Liver (tissue), 9 donors: ENCODE results near the gene ZMYND19. TPM values are rescaled to one million over a fixed set of nuclear protein-coding genes. Genes with fewer than 3 reads are reported as not detected.

ENCODE experiments used
- DNase-seq: peaks from one replicate; pipeline ENCODE4 v3.0.0-alpha.2; 2017; ENCODE audit warnings: low spot score
- H3K27ac ChIP-seq, 2 donors: one replicate each; pipeline ENCODE4 v1.7.0; 2013; ENCODE audit warnings: inconsistent platforms in 2 of 2, low read length in 2 of 2, control low read depth in 1 of 2, low read depth in 1 of 2, mild to moderate bottlenecking in 1 of 2
- H3K27me3 ChIP-seq, 4 donors: one replicate each; pipeline versions ENCODE4 v1.6.1 to v1.7.0; 2013; ENCODE audit warnings: low read length in 3 of 4, inconsistent platforms in 1 of 4, mild to moderate bottlenecking in 1 of 4, moderate library complexity in 1 of 4; ENCODE audit not compliant: control insufficient read depth in 4 of 4, insufficient read depth in 4 of 4
- H3K36me3 ChIP-seq, 4 donors: one replicate each; pipeline versions ENCODE4 v1.6.1 to v1.7.0; 2013; ENCODE audit warnings: low read length in 3 of 4, mild to moderate bottlenecking in 3 of 4, low read depth in 1 of 4, moderate library complexity in 1 of 4; ENCODE audit not compliant: control insufficient read depth in 4 of 4, insufficient read depth in 3 of 4
- H3K4me1 ChIP-seq, 4 donors: one replicate each; pipeline versions ENCODE4 v1.6.1 to v1.7.0; 2013; ENCODE audit warnings: low read length in 3 of 4, mild to moderate bottlenecking in 3 of 4, moderate library complexity in 1 of 4; ENCODE audit not compliant: control insufficient read depth in 4 of 4, insufficient read depth in 4 of 4
- H3K4me3 ChIP-seq, 3 donors: one replicate each; pipeline versions ENCODE4 v1.6.1 to v1.7.0; 2013; ENCODE audit warnings: low read length in 3 of 3, control low read depth in 1 of 3, low read depth in 1 of 3, mild to moderate bottlenecking in 1 of 3
- H3K9ac ChIP-seq, 2 donors: one replicate each; pipeline ENCODE4 v1.7.0; 2013; ENCODE audit warnings: low read length in 2 of 2, mild to moderate bottlenecking in 2 of 2, moderate library complexity in 2 of 2, control low read depth in 1 of 2, low read depth in 1 of 2
- H3K9me3 ChIP-seq, 4 donors: one replicate each; pipeline versions ENCODE4 v1.6.1 to v1.7.0; 2013; ENCODE audit warnings: low read length in 3 of 4; ENCODE audit not compliant: control insufficient read depth in 4 of 4
- CTCF ChIP-seq: fragments of 150-350 bp; IDR thresholded peaks from 2 replicates; pipeline ENCODE4 v1.5.1; 2017; ENCODE audit warnings: improper control_type of control experiment, low read depth, low read length; ENCODE audit not compliant: missing input control
- EGR1 ChIP-seq, 2 donors: IDR thresholded peaks; 2 replicates each; pipeline ENCODE4 v1.6.1; 2016 to 2018; ENCODE audit warnings: antibody characterized with exemption in 2 of 2, low read depth in 2 of 2
- FOXA2 ChIP-seq: IDR thresholded peaks from 2 replicates; pipeline ENCODE4 v1.6.1; 2016; ENCODE audit warnings: antibody characterized with exemption
- GABPA ChIP-seq, 2 donors: IDR thresholded peaks in 1 of 2; conservative IDR thresholded peaks in 1 of 2; 2 replicates each; pipeline ENCODE4 v1.6.1; 2016; ENCODE audit warnings: antibody characterized with exemption in 2 of 2, mild to moderate bottlenecking in 1 of 2, moderate library complexity in 1 of 2
- HNF4G ChIP-seq: IDR thresholded peaks from 2 replicates; pipeline ENCODE4 v1.6.1; 2016; ENCODE audit warnings: antibody characterized with exemption
- JUND ChIP-seq, 2 donors: IDR thresholded peaks; 2 replicates each; pipeline ENCODE4 v1.6.1; 2016; ENCODE audit warnings: antibody characterized with exemption in 2 of 2
- RAD21 ChIP-seq, 2 donors: IDR thresholded peaks; 2 replicates each; pipeline ENCODE4 v1.6.1; 2016; ENCODE audit warnings: antibody characterized with exemption in 2 of 2, mild to moderate bottlenecking in 2 of 2
- SP1 ChIP-seq: IDR thresholded peaks from 2 replicates; pipeline ENCODE4 v1.6.1; 2018; ENCODE audit warnings: antibody characterized with exemption, mild to moderate bottlenecking
- TAF1 ChIP-seq: conservative IDR thresholded peaks from 2 replicates; pipeline ENCODE4 v1.6.1; 2016; ENCODE audit warnings: antibody characterized with exemption, mild to moderate bottlenecking
- YY1 ChIP-seq: IDR thresholded peaks from 2 replicates; pipeline ENCODE4 v1.6.1; 2016; ENCODE audit warnings: antibody characterized with exemption, mild to moderate bottlenecking
- WGBS: extraction: QIAGEN DNeasy Blood & Tissue Kit; methylation state at CpG from one replicate; pipeline ENCODE4 v1.1.7; 2013; 5-methylcytosine and 5-hydroxymethylcytosine counted together
- polyA plus RNA-seq, 2 donors: library from polyadenylated mRNA; stranded (reverse) in 1 of 2; unstranded in 1 of 2; fragments of 200-250 nt in 1 of 2; fragments of >200 nt in 1 of 2; fragmentation: Nextera tagmentation in 1 of 2; extraction: Ambion mirVana in 1 of 2; gene quantifications; one replicate each; pipeline versions ENCODE4 v1.2.1 to v1.2.3, GENCODE V29; 2013 to 2015
- total RNA-seq, 2 donors: library from RNA; depleted of rRNA; stranded (reverse); fragments of >200 nt; gene quantifications; one replicate each; pipeline ENCODE4 v1.2.3, GENCODE V29; 2014
- TF ChIP-seq, protein P1 (sequence below): IDR thresholded peaks from 2 replicates; pipeline ENCODE4 v1.6.1; 2016; ENCODE audit warnings: antibody characterized with exemption
- TF ChIP-seq, protein P2 (sequence below): IDR thresholded peaks from 2 replicates; pipeline ENCODE4 v1.6.1; 2016; ENCODE audit warnings: antibody characterized with exemption, mild to moderate bottlenecking
- TF ChIP-seq, protein P3 (sequence below): IDR thresholded peaks from 2 replicates; pipeline ENCODE4 v1.6.1; 2016; ENCODE audit warnings: antibody characterized with exemption
- TF ChIP-seq, protein P4 (sequence below): IDR thresholded peaks from 2 replicates; pipeline ENCODE4 v1.6.1; 2016; ENCODE audit warnings: antibody characterized with exemption
- donor health status: healthy.
- donor health status: healthy.
- donor health status: healthy.
- donor health status: healthy.
- donor health status: healthy.

Gene ZMYND19
- total and polyA plus RNA-seq, 4 donors = 2.4 to 7.1 (median 7.0) TPM

DNA sequence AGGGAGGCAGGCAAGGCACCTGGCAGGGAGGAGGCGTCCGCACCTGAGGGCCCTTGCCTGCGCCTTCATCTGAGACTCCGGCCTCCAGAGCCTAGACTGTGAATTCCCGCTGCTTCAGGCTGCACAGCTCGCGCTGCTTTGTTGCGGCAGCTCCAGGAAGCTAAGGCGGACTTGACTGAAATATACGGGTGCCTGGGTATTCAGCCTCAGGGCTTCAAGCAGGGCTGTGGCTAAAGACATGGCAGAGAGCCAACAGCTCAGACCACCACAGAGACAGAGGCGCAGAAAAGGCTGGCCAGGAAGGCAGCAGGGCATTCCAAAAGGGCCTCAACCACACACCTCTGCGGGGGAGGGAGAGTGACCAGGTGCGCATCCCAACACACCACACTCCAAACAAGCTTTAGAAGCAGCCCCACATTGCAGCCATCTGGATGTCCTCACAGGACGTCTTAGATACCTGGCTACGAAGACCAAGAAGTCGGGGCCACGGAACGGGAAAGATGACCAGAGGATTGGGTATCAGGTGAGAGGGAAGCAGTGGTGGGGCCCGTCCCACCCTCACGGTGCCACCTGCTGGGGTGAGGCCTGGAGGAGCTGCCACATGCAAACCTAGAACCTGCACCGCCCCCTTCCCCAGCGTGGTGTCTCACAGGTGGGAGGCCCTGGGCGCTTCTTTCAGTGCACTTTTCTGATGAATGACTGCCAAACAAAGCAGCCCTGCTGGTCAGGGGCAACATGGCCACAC, 9.9 kb downstream of the ZMYND19 start:
- Histone ChIP-seq H3K9ac (no peak overlapping the region), H3K27ac (no peak overlapping the region), H3K27me3 (no peaks in the 10 kb centered on the region), H3K4me3 (no peak overlapping the region), H3K36me3 (peaks cover 4 to 18% (median 6%) of the 10 kb centered on the region in 4 donors), H3K4me1 (peaks cover 6 to 35% (median 17%) of the 10 kb centered on the region in 4 donors), H3K9me3 (no peaks in the 10 kb centered on the region)
- TF ChIP-seq SP1 (no peak), GABPA (IDR thresholded peaks at IDR 0.05 in 1 of 2, conservative IDR thresholded peaks at IDR 0.05 in 1 of 2) (no peak), YY1 (no peak)
- TF ChIP-seq, protein P1, sequence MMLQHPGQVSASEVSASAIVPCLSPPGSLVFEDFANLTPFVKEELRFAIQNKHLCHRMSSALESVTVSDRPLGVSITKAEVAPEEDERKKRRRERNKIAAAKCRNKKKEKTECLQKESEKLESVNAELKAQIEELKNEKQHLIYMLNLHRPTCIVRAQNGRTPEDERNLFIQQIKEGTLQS = no peak
- TF ChIP-seq, protein P2, sequence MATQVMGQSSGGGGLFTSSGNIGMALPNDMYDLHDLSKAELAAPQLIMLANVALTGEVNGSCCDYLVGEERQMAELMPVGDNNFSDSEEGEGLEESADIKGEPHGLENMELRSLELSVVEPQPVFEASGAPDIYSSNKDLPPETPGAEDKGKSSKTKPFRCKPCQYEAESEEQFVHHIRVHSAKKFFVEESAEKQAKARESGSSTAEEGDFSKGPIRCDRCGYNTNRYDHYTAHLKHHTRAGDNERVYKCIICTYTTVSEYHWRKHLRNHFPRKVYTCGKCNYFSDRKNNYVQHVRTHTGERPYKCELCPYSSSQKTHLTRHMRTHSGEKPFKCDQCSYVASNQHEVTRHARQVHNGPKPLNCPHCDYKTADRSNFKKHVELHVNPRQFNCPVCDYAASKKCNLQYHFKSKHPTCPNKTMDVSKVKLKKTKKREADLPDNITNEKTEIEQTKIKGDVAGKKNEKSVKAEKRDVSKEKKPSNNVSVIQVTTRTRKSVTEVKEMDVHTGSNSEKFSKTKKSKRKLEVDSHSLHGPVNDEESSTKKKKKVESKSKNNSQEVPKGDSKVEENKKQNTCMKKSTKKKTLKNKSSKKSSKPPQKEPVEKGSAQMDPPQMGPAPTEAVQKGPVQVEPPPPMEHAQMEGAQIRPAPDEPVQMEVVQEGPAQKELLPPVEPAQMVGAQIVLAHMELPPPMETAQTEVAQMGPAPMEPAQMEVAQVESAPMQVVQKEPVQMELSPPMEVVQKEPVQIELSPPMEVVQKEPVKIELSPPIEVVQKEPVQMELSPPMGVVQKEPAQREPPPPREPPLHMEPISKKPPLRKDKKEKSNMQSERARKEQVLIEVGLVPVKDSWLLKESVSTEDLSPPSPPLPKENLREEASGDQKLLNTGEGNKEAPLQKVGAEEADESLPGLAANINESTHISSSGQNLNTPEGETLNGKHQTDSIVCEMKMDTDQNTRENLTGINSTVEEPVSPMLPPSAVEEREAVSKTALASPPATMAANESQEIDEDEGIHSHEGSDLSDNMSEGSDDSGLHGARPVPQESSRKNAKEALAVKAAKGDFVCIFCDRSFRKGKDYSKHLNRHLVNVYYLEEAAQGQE = no peak
- TF ChIP-seq, protein P3, sequence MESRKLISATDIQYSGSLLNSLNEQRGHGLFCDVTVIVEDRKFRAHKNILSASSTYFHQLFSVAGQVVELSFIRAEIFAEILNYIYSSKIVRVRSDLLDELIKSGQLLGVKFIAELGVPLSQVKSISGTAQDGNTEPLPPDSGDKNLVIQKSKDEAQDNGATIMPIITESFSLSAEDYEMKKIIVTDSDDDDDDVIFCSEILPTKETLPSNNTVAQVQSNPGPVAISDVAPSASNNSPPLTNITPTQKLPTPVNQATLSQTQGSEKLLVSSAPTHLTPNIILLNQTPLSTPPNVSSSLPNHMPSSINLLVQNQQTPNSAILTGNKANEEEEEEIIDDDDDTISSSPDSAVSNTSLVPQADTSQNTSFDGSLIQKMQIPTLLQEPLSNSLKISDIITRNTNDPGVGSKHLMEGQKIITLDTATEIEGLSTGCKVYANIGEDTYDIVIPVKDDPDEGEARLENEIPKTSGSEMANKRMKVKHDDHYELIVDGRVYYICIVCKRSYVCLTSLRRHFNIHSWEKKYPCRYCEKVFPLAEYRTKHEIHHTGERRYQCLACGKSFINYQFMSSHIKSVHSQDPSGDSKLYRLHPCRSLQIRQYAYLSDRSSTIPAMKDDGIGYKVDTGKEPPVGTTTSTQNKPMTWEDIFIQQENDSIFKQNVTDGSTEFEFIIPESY = no peak
- WGBS = 93% methylated on average over 23 of the region's 23 CpGs
- DNase-seq = no peak

- TF ChIP-seq JUND (IDR thresholded peaks at IDR 0.05) = no peak
- no peak for TF ChIP-seq RAD21 (IDR thresholded peaks at IDR 0.05)
- no peak for TF ChIP-seq CTCF
- no peak for TF ChIP-seq FOXA2
- no peak for TF ChIP-seq SP1
- no peak for TF ChIP-seq HNF4G
- TF ChIP-seq TAF1 = no peak
- TF ChIP-seq, protein P4, sequence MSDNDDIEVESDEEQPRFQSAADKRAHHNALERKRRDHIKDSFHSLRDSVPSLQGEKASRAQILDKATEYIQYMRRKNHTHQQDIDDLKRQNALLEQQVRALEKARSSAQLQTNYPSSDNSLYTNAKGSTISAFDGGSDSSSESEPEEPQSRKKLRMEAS = no peak
- TF ChIP-seq, protein P2 = no peak
- no peak for TF ChIP-seq EGR1 (IDR thresholded peaks at IDR 0.05; ENCODE audit: low read depth in 2 of 2)
- Histone ChIP-seq H3K36me3 (peaks cover 4 to 29% (median 7%) of the 10 kb centered on the region in 4 donors), H3K27ac (peak overlapping the region; percentile 73 to 80), H3K27me3 (no peaks in the 10 kb centered on the region), H3K4me1 (peaks cover 6 to 35% (median 18%) of the 10 kb centered on the region in 4 donors), H3K9ac (peak overlapping the region in 1 of 2 donors; percentile 64), H3K9me3 (no peaks in the 10 kb centered on the region), H3K4me3 (peak overlapping the region; percentile 6 to 97 (median 91))
- 44% methylated on average over 19 of the region's 19 CpGs for WGBS
- no peak for DNase-seq
Measured at GRCh38 chr9:137579259-137579604, 11.1 kb downstream of the ZMYND19 start.
